Measurements from ENCODE around the gene RANBP1. TPM values are rescaled to one million over a fixed set of nuclear protein-coding genes. Genes with fewer than 3 reads are reported as not detected.
A peak's percentile ranks its signal among the peaks of the same experiment; 100 is the strongest.

Gene RANBP1
- total RNA-seq, 1 experiment from 2014 or later, result 1,003 TPM

- in situ Hi-C loops (cut with HindIII; ENCODE audit: low sequenced_read_pairs), result no loop called here
- DNase-seq (ENCODE audit: low spot score), result no peak
Measured at GRCh38 chr22:20117633-20118299, 1.9 kb downstream of the RANBP1 start.

GRCh38 chr22:20118300-20119020 is 2.6 kb downstream of the RANBP1 start:
- DNase-seq (ENCODE audit: low spot score), result no peak
- in situ Hi-C loops (cut with HindIII; ENCODE audit: low sequenced_read_pairs), result no loop called here

GRCh38 chr22:20121856-20122415 is 6.0 kb downstream of the RANBP1 start:
- in situ Hi-C loops (cut with HindIII; ENCODE audit: low sequenced_read_pairs), result no loop called here

GRCh38 chr22:20123366-20124082 is 7.6 kb downstream of the RANBP1 start:
- in situ Hi-C loops (cut with HindIII; ENCODE audit: low sequenced_read_pairs), result no loop called here
- DNase-seq (ENCODE audit: low spot score), result no peak

More at GRCh38 chr22:20121856-20122415, 6.0 kb downstream of the RANBP1 start:
- no peak for DNase-seq (ENCODE audit: low spot score)

GRCh38 chr22:20124083-20124787 is 8.3 kb downstream of the RANBP1 start:
- no peak for DNase-seq (ENCODE audit: low spot score)
- in situ Hi-C loops (cut with HindIII; ENCODE audit: low sequenced_read_pairs), result no loop called here

- no peak for DNase-seq (ENCODE audit: low spot score)
- in situ Hi-C loops (cut with HindIII; ENCODE audit: low sequenced_read_pairs), result no loop called here
Measured at GRCh38 chr22:20125201-20126174, 9.6 kb downstream of the RANBP1 start.

- in situ Hi-C loops (cut with HindIII; ENCODE audit: low sequenced_read_pairs), result no loop called here
- DNase-seq (ENCODE audit: low spot score), result no peak
Measured at GRCh38 chr22:20126284-20127029, 10.6 kb downstream of the RANBP1 start.

- in situ Hi-C loops (cut with HindIII; ENCODE audit: low sequenced_read_pairs), result no loop called here
- DNase-seq (ENCODE audit: low spot score), result no peak
Measured at GRCh38 chr22:20127318-20127868, 11.5 kb downstream of the RANBP1 start.

- no peak for DNase-seq (ENCODE audit: low spot score)
- in situ Hi-C loops (cut with HindIII; ENCODE audit: low sequenced_read_pairs), result no loop called here
Measured at GRCh38 chr22:20127869-20128618, 12.1 kb downstream of the RANBP1 start.

GRCh38 chr22:20128619-20128901 is 12.7 kb downstream of the RANBP1 start:
- in situ Hi-C loops (cut with HindIII; ENCODE audit: low sequenced_read_pairs), result no loop called here
- DNase-seq (ENCODE audit: low spot score), result no peak

- peak; percentile 70 for DNase-seq (ENCODE audit: low spot score)
- in situ Hi-C loops (cut with HindIII; ENCODE audit: low sequenced_read_pairs), result no loop called here
Measured at GRCh38 chr22:20128902-20129746, 13.2 kb downstream of the RANBP1 start.

- in situ Hi-C loops (cut with HindIII; ENCODE audit: low sequenced_read_pairs), result no loop called here
- no peak for DNase-seq (ENCODE audit: low spot score)
Measured at GRCh38 chr22:20129747-20130014, 13.8 kb downstream of the RANBP1 start.

- peak; percentile 53 for DNase-seq (ENCODE audit: low spot score)
- in situ Hi-C loops (cut with HindIII; ENCODE audit: low sequenced_read_pairs), result no loop called here
Measured at GRCh38 chr22:20130319-20130718, 14.4 kb downstream of the RANBP1 start.

- in situ Hi-C loops (cut with HindIII; ENCODE audit: low sequenced_read_pairs), result no loop called here
- peak; percentile 89 for DNase-seq (ENCODE audit: low spot score)
Measured at GRCh38 chr22:20130731-20131596, 15.1 kb downstream of the RANBP1 start.

GRCh38 chr22:20131597-20131858 is 15.6 kb downstream of the RANBP1 start, which contains the start of gene ZDHHC8:
Gene ZDHHC8, plus strand, starts transcription at chr22:20131804. Its CDS starts 144 bp downstream, at chr22:20131948.
- peak; percentile 45 for DNase-seq (ENCODE audit: low spot score)
- in situ Hi-C loops (cut with HindIII; ENCODE audit: low sequenced_read_pairs), result no loop called here
